ENCODE data around the gene TMEM163. TPM values are rescaled to one million over a fixed set of nuclear protein-coding genes. Genes with fewer than 3 reads are reported as not detected.

Gene TMEM163
- total and polyA plus RNA-seq, 2 of the 13 experiments (the other 11 are each of a cell fraction or from before 2014, with no cell fraction given), result 0.05 TPM; not detected in 1

DNA sequence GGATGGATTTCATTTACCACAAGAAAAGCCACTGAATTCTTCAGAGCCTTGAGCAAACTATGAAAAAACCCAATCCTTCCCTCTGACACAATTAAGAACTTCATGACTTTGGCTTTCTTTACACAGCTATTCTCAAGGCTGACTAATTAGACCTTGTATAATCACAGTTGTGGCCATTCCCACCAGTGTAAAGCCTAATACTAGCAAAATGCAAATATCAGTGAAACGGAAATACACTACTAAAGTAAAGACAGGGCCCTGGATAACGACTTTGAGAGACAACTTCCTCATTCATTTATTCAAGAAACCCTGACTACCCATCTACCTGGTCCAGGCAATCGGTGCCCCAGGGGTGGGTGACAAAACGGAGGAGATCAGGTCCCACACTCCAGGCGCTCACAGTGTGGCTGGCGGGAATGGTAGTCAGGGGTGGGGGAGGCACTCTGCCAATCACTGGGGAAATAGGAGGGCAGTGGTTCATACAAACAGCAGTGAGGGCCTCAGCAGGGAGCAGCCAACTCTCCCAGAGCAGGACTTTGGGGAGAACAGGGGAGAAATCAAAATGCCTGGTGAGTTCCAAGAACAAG is 28.1 kb downstream of the TMEM163 start (continued):
- TF ChIP-seq, protein P1, sequence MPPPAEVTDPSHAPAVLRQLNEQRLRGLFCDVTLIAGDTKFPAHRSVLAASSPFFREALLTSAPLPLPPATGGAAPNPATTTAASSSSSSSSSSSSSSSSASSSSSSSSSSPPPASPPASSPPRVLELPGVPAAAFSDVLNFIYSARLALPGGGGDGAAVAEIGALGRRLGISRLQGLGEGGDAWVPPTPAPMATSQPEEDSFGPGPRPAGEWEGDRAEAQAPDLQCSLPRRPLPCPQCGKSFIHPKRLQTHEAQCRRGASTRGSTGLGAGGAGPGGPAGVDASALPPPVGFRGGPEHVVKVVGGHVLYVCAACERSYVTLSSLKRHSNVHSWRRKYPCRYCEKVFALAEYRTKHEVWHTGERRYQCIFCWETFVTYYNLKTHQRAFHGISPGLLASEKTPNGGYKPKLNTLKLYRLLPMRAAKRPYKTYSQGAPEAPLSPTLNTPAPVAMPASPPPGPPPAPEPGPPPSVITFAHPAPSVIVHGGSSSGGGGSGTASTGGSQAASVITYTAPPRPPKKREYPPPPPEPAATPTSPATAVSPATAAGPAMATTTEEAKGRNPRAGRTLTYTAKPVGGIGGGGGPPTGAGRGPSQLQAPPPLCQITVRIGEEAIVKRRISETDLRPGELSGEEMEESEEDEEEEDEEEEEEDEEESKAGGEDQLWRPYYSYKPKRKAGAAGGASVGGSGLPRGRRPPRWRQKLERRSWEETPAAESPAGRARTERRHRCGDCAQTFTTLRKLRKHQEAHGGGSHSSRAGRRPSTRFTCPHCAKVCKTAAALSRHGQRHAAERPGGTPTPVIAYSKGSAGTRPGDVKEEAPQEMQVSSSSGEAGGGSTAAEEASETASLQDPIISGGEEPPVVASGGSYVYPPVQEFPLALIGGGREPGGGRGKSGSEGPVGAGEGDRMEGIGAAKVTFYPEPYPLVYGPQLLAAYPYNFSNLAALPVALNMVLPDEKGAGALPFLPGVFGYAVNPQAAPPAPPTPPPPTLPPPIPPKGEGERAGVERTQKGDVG (CRISPR knock-in tag; IDR thresholded peaks at IDR 0.05; ENCODE audit: borderline replicate concordance), result no peak
- TF ChIP-seq SOX13 (IDR thresholded peaks at IDR 0.05) (no peak), SOX13 (CRISPR knock-in tag; conservative IDR thresholded peaks at IDR 0.05 in 1 of 2, IDR thresholded peaks at IDR 0.05 in 1 of 2) (no peak), MEF2D (CRISPR knock-in tag; IDR thresholded peaks at IDR 0.05) (no peak), JUN (CRISPR knock-in tag; IDR thresholded peaks at IDR 0.05) (no peak), NFYB (CRISPR knock-in tag; IDR thresholded peaks at IDR 0.05) (no peak), ZMAT3 (CRISPR knock-in tag; conservative IDR thresholded peaks at IDR 0.05) (no peak), RARG (CRISPR knock-in tag; IDR thresholded peaks at IDR 0.05; ENCODE audit: low read depth) (no peak), ZNF556 (CRISPR knock-in tag; IDR thresholded peaks at IDR 0.05; ENCODE audit: borderline replicate concordance) (no peak)
- TF ChIP-seq, protein P2, sequence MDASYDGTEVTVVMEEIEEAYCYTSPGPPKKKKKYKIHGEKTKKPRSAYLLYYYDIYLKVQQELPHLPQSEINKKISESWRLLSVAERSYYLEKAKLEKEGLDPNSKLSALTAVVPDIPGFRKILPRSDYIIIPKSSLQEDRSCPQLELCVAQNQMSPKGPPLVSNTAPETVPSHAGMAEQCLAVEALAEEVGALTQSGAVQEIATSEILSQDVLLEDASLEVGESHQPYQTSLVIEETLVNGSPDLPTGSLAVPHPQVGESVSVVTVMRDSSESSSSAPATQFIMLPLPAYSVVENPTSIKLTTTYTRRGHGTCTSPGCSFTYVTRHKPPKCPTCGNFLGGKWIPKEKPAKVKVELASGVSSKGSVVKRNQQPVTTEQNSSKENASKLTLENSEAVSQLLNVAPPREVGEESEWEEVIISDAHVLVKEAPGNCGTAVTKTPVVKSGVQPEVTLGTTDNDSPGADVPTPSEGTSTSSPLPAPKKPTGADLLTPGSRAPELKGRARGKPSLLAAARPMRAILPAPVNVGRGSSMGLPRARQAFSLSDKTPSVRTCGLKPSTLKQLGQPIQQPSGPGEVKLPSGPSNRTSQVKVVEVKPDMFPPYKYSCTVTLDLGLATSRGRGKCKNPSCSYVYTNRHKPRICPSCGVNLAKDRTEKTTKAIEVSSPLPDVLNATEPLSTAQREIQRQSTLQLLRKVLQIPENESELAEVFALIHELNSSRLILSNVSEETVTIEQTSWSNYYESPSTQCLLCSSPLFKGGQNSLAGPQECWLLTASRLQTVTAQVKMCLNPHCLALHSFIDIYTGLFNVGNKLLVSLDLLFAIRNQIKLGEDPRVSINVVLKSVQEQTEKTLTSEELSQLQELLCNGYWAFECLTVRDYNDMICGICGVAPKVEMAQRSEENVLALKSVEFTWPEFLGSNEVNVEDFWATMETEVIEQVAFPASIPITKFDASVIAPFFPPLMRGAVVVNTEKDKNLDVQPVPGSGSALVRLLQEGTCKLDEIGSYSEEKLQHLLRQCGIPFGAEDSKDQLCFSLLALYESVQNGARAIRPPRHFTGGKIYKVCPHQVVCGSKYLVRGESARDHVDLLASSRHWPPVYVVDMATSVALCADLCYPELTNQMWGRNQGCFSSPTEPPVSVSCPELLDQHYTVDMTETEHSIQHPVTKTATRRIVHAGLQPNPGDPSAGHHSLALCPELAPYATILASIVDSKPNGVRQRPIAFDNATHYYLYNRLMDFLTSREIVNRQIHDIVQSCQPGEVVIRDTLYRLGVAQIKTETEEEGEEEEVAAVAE (CRISPR knock-in tag; IDR thresholded peaks at IDR 0.05; ENCODE audit: borderline replicate concordance), result no peak

Measured in HepG2 (cell line).